Measurements from ENCODE around the gene RAB26. TPM values are rescaled to one million over a fixed set of nuclear protein-coding genes. Genes with fewer than 3 reads are reported as not detected.

RAB26 gene
- polyA plus RNA-seq, 2 donors = 1.1 to 4.7 TPM

DNA sequence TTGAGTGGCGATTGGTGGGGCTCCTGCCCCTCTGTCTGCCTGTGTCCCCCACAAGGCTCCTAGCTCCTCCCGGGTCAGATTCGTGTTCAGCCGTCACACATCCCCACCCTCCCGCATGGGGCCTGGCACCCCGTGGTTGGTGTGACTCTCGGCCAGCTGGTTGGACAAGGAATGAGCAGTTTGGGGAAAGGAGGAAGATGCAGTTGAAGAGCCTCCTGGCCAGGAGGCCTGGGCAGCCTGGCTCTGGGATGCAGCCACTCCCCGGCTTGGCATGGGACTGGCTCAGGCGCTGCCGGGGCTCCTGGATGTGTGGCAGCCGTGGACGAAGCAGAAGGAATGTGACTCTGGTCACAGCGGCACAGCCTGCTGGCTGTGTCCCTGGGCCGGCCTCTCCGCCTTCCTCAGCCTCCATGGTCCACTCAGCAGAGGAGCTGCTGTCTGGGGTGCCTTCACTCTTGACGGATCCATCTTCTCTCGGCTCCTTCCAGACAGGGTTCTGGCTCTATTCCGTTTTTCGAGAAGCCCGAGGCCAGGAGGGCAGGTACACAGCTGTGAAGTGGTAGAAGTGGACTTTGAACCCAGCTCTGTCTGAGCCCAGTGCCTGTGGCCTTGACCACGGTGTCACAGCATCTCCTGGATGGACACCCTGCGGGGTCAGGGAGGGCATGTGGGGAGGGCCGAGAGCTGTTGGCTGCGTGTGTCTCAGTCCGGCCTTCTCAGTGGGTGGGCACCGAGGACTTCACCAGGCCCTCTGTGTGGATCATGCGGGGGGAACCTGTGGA is 9.2 kb downstream of the RAB26 start:
- H3K9me3 ChIP-seq (ENCODE audit: control insufficient read depth in 2 of 2, insufficient read depth in 1 of 2, low read depth in 1 of 2, low read length in 1 of 2) = no peaks in the 10 kb centered on the region
- H3K27ac ChIP-seq (ENCODE audit: low read depth in 2 of 2, low read length in 1 of 2) = peak overlapping the region; percentile 65 to 82
- H3K36me3 ChIP-seq (ENCODE audit: control insufficient read depth in 2 of 2, insufficient read depth in 2 of 2, low read length in 1 of 2) = peaks cover 0 to 4% of the 10 kb centered on the region in 2 donors
- no peaks in the 10 kb centered on the region for H3K27me3 ChIP-seq (ENCODE audit: control insufficient read depth in 1 of 2, insufficient read depth in 2 of 2, low read length in 2 of 2)
- WGBS, 2 donors = 51 to 57% methylated on average over 27 of the region's 27 CpGs
- no peak overlapping the region for H3K4me3 ChIP-seq (ENCODE audit: low read depth in 1 of 2, low read length in 2 of 2)
- peaks cover 30 to 60% of the 10 kb centered on the region in 2 donors for H3K4me1 ChIP-seq (ENCODE audit: control insufficient read depth in 2 of 2, insufficient read depth in 2 of 2, low read length in 1 of 2)

DNA sequence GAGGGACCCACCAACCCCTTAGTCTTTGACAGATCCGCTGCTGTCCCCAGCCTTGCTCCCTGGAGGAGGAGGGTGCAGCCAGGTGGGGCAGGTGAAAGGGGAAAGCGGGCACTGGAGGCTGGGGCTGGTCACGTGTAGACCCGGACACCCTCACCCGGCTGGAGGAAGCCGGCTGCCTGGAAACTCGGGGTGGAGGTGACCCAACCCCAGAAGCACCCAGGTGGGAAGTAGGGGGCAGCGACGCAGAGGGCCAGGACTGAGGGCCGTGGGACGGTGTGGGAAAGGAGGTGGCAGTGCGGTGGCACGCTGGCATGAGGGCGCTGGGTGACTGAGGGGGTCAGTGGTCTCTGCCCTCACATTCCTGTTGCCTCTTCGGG is 9.8 kb downstream of the RAB26 start:
- Histone ChIP-seq H3K4me1 (ENCODE audit: control insufficient read depth in 2 of 2, insufficient read depth in 2 of 2, low read length in 1 of 2) (peaks cover 24 to 58% of the 10 kb centered on the region in 2 donors), H3K9me3 (ENCODE audit: control insufficient read depth in 2 of 2, insufficient read depth in 1 of 2, low read depth in 1 of 2, low read length in 1 of 2) (no peaks in the 10 kb centered on the region), H3K36me3 (ENCODE audit: control insufficient read depth in 2 of 2, insufficient read depth in 2 of 2, low read length in 1 of 2) (peaks cover 0 to 4% of the 10 kb centered on the region in 2 donors), H3K4me3 (ENCODE audit: low read depth in 1 of 2, low read length in 2 of 2) (no peak overlapping the region), H3K27ac (ENCODE audit: low read depth in 2 of 2, low read length in 1 of 2) (peak overlapping the region; percentile 65 to 82), H3K27me3 (ENCODE audit: control insufficient read depth in 1 of 2, insufficient read depth in 2 of 2, low read length in 2 of 2) (no peaks in the 10 kb centered on the region)
- WGBS, 2 donors = 76 to 82% methylated on average over 15 of the region's 15 CpGs

DNA sequence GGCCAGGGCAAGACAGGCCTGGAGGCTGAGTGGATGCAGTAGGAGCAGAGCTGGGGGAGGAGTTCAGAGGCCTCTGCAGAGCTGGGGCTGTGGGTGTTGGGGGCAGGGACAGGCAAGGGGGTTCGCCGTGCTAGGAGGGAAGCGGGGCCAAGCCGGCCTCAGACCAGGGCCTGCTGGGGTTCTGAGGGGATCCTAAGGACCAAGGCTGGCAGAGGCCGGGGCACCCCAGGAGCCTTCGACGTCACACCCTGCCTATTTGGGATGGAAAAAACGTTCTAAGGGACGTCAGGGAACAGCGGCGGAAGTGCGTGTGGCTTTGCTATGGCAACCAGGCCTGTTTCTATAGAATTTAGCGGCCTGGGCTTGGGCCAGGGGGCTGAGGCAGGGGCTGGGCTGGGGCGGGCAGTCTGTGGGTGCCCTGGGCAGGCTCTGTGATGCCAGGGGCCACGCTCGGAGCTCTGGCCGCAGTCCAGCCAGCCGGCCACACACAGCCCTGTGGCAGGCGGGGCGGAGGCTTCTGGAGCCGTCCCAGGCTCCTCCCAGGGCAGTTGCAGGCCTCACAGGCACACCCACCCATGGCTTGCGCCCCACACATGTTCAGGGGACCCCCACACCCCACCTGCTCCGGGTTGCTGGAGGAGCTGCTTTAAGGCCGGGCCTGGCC is 10.9 kb downstream of the RAB26 start:
- Histone ChIP-seq H3K9me3 (ENCODE audit: control insufficient read depth in 2 of 2, insufficient read depth in 1 of 2, low read depth in 1 of 2, low read length in 1 of 2) (no peaks in the 10 kb centered on the region), H3K4me3 (ENCODE audit: low read depth in 1 of 2, low read length in 2 of 2) (peak overlapping the region; percentile 4 to 14), H3K27me3 (ENCODE audit: control insufficient read depth in 1 of 2, insufficient read depth in 2 of 2, low read length in 2 of 2) (no peaks in the 10 kb centered on the region), H3K36me3 (ENCODE audit: control insufficient read depth in 2 of 2, insufficient read depth in 2 of 2, low read length in 1 of 2) (peaks cover 0 to 4% of the 10 kb centered on the region in 2 donors), H3K27ac (ENCODE audit: low read depth in 2 of 2, low read length in 1 of 2) (peak overlapping the region; percentile 65 to 82), H3K4me1 (ENCODE audit: control insufficient read depth in 2 of 2, insufficient read depth in 2 of 2, low read length in 1 of 2) (peaks cover 27 to 64% of the 10 kb centered on the region in 2 donors)
- 39 to 59% methylated on average over 21 to 24 of the region's 24 CpGs for WGBS, 2 donors

DNA sequence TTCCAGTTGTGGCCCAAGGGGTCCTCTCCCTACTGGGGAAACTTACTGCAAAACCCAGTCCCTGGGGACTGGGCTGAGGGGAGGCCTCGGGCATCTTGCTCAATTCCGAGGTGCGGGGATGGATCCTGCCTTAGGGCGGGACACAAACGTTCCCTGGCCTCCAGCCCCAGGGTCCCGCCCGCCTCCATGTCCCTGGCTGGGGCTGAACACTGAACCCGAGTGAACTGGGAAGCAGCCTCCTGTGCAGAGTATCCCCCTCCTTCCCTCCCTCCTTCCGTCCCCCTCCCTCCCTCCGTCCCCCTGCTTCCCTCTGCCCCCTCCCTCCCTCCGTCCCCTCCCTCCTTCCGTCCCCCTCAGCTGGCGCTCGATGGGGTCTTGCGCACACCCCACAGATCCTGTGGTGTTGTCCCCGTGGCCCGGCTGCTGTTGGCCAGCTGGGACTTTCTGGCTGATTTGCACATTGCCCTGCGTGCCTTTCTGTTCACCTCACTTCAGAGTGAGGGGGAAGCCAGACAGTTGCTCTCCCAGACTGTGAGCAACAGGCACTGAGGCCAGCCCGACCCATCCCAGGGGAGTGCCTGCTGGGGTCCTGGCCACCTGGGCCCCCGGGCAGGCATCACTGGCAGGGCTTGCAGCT is 12.6 kb downstream of the RAB26 start:
- Histone ChIP-seq H3K4me3 (ENCODE audit: low read depth in 1 of 2, low read length in 2 of 2) (no peak overlapping the region), H3K36me3 (ENCODE audit: control insufficient read depth in 2 of 2, insufficient read depth in 2 of 2, low read length in 1 of 2) (peaks cover 4 to 10% of the 10 kb centered on the region in 2 donors)
- WGBS, 2 donors = 33 to 44% methylated on average over 16 to 20 of the region's 20 CpGs

DNA sequence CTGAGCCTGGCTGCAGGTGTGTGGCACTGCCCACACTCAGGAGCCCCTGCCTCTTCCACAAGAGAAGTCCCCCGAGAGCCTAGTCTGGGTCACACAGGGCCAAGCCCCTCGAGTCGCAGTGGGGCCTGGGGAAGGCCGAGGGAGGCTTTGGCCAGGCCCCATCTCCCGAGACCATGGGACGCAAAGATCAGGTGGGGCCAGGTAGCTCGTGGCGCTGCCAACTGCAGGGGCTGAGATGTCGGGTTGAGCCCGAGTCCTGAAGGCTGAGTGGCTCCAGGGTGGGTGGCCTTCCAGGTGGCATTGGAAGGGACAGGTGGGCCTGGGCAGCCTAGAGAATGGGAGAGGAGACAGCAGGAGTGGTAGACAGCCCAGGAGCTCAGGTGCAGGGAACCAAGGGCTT is 13.5 kb downstream of the RAB26 start:
- Histone ChIP-seq H3K9me3 (ENCODE audit: control insufficient read depth in 2 of 2, insufficient read depth in 1 of 2, low read depth in 1 of 2, low read length in 1 of 2) (no peaks in the 10 kb centered on the region), H3K4me3 (ENCODE audit: low read depth in 1 of 2, low read length in 2 of 2) (no peak overlapping the region), H3K27me3 (ENCODE audit: control insufficient read depth in 1 of 2, insufficient read depth in 2 of 2, low read length in 2 of 2) (no peaks in the 10 kb centered on the region), H3K27ac (ENCODE audit: low read depth in 2 of 2, low read length in 1 of 2) (peak overlapping the region; percentile 92 to 93), H3K4me1 (ENCODE audit: control insufficient read depth in 2 of 2, insufficient read depth in 2 of 2, low read length in 1 of 2) (peaks cover 25 to 62% of the 10 kb centered on the region in 2 donors), H3K36me3 (ENCODE audit: control insufficient read depth in 2 of 2, insufficient read depth in 2 of 2, low read length in 1 of 2) (peaks cover 5 to 15% of the 10 kb centered on the region in 2 donors)
- WGBS, 2 donors = 61 to 79% methylated on average over 10 of the region's 10 CpGs

More for the DNA sequence above, 12.6 kb downstream of the RAB26 start:
- Histone ChIP-seq H3K9me3 (ENCODE audit: control insufficient read depth in 2 of 2, insufficient read depth in 1 of 2, low read depth in 1 of 2, low read length in 1 of 2) (no peaks in the 10 kb centered on the region), H3K4me1 (ENCODE audit: control insufficient read depth in 2 of 2, insufficient read depth in 2 of 2, low read length in 1 of 2) (peaks cover 27 to 64% of the 10 kb centered on the region in 2 donors), H3K27ac (ENCODE audit: low read depth in 2 of 2, low read length in 1 of 2) (peak overlapping the region; percentile 92 to 93), H3K27me3 (ENCODE audit: control insufficient read depth in 1 of 2, insufficient read depth in 2 of 2, low read length in 2 of 2) (no peaks in the 10 kb centered on the region)

DNA sequence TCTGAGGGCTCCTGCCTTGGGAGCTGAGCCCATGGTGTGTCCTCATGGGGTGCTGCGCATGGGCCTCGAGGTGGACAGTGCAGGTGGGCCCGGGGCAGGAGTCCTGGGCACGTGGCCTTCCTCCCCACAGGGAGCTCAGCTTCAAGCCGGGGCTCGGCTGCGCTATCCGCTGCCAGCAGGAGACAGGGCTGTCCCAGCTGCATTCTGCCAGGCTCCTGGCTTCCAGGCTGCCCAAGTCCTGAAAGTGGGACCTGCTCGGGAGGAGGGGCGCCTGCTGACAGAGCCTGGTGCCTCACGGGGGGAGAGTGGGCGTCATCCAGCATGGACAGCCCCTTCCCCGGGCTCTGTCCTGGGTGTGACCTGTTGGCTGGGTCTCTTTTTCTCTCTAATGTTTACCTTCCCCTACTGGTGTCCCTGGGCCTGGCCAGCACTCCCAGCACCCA is 14.3 kb downstream of the RAB26 start:
- H3K36me3 ChIP-seq (ENCODE audit: control insufficient read depth in 2 of 2, insufficient read depth in 2 of 2, low read length in 1 of 2) = peaks cover 5 to 18% of the 10 kb centered on the region in 2 donors
- no peak overlapping the region for H3K4me3 ChIP-seq (ENCODE audit: low read depth in 1 of 2, low read length in 2 of 2)

DNA sequence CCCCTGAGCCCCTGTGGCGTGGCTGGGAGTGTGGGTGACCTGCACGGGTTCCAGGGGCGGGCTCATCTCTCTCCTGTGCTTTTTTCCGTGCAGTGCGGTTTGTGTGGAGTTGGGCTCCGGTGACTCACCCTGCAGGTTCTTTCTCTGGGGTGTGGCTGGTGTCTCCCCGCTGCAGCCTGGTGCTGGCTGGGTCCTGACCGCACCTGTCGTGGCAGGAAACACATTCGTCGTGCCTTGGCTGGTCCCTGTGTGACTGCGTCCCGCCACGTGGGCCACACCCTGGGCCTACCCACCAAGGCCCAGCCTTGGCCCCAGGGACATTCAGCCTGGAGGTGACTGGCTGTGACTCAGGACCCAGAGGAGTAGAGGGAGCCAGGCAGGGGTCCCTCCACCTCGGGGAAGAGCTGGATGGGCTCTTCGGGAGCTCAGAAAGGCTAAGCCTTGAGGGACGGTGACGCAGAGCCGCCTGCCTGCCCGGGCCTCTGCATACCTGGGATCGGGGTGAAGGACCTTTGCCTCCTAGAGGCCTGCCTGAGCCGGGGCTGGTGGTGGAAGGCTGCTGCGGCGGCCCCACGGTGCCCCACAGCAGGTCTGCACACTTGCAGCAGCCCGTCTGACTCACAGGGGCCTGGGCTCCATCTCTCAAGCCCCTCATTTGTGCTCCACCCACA is 14.9 kb downstream of the RAB26 start:
- Histone ChIP-seq H3K27me3 (ENCODE audit: control insufficient read depth in 1 of 2, insufficient read depth in 2 of 2, low read length in 2 of 2) (no peaks in the 10 kb centered on the region), H3K4me3 (ENCODE audit: low read depth in 1 of 2, low read length in 2 of 2) (no peak overlapping the region), H3K9me3 (ENCODE audit: control insufficient read depth in 2 of 2, insufficient read depth in 1 of 2, low read depth in 1 of 2, low read length in 1 of 2) (no peaks in the 10 kb centered on the region), H3K27ac (ENCODE audit: low read depth in 2 of 2, low read length in 1 of 2) (peak overlapping the region; percentile 92 to 93), H3K36me3 (ENCODE audit: control insufficient read depth in 2 of 2, insufficient read depth in 2 of 2, low read length in 1 of 2) (peaks cover 5 to 21% of the 10 kb centered on the region in 2 donors), H3K4me1 (ENCODE audit: control insufficient read depth in 2 of 2, insufficient read depth in 2 of 2, low read length in 1 of 2) (peaks cover 16 to 47% of the 10 kb centered on the region in 2 donors)
- WGBS, 2 donors = 55 to 62% methylated on average over 26 of the region's 26 CpGs

More for the DNA sequence above, 14.3 kb downstream of the RAB26 start:
- Histone ChIP-seq H3K27me3 (ENCODE audit: control insufficient read depth in 1 of 2, insufficient read depth in 2 of 2, low read length in 2 of 2) (no peaks in the 10 kb centered on the region), H3K4me1 (ENCODE audit: control insufficient read depth in 2 of 2, insufficient read depth in 2 of 2, low read length in 1 of 2) (peaks cover 21 to 54% of the 10 kb centered on the region in 2 donors), H3K27ac (ENCODE audit: low read depth in 2 of 2, low read length in 1 of 2) (peak overlapping the region; percentile 92 to 93), H3K9me3 (ENCODE audit: control insufficient read depth in 2 of 2, insufficient read depth in 1 of 2, low read depth in 1 of 2, low read length in 1 of 2) (no peaks in the 10 kb centered on the region)
- 50 to 72% methylated on average over 13 of the region's 13 CpGs for WGBS, 2 donors

DNA sequence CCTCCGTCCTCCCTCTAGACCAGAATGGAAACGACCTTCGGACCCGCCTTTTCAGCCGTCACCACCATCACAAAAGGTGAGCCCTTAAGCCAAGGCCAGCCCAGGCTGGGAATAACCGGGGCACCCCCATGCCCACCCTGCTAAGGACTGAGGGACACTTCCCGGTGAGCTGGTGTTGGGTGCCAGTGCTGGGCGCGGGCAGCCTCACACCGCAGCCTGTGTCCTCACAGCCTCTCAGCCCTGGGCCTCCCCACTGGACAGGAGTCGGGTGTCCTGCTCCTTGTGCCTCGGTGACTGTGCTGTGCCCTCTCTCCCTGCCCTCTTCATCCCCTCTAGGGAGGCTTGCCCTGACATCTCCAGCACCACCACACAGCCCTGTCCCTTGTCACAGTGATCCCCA is 17.4 kb downstream of the RAB26 start:
- Histone ChIP-seq H3K36me3 (ENCODE audit: control insufficient read depth in 2 of 2, insufficient read depth in 2 of 2, low read length in 1 of 2) (peaks cover 5 to 39% of the 10 kb centered on the region in 2 donors), H3K4me3 (ENCODE audit: low read depth in 1 of 2, low read length in 2 of 2) (no peak overlapping the region)

More for the DNA sequence above, 17.4 kb downstream of the RAB26 start:
- Histone ChIP-seq H3K4me1 (ENCODE audit: control insufficient read depth in 2 of 2, insufficient read depth in 2 of 2, low read length in 1 of 2) (peaks cover 3 to 28% of the 10 kb centered on the region in 2 donors), H3K9me3 (ENCODE audit: control insufficient read depth in 2 of 2, insufficient read depth in 1 of 2, low read depth in 1 of 2, low read length in 1 of 2) (no peaks in the 10 kb centered on the region), H3K27me3 (ENCODE audit: control insufficient read depth in 1 of 2, insufficient read depth in 2 of 2, low read length in 2 of 2) (no peaks in the 10 kb centered on the region), H3K27ac (ENCODE audit: low read depth in 2 of 2, low read length in 1 of 2) (no peak overlapping the region)
- 93 to 96% methylated on average over 12 of the region's 12 CpGs for whole genome bisulfite sequencing, 2 donors
